Measurements from ENCODE around the gene WWTR1. TPM values are rescaled to one million over a fixed set of nuclear protein-coding genes. Genes with fewer than 3 reads are reported as not detected.

The WWTR1 gene
- total and polyA plus RNA-seq, 2 experiments from 2014 or later = 25.1 to 26.2 TPM

DNA sequence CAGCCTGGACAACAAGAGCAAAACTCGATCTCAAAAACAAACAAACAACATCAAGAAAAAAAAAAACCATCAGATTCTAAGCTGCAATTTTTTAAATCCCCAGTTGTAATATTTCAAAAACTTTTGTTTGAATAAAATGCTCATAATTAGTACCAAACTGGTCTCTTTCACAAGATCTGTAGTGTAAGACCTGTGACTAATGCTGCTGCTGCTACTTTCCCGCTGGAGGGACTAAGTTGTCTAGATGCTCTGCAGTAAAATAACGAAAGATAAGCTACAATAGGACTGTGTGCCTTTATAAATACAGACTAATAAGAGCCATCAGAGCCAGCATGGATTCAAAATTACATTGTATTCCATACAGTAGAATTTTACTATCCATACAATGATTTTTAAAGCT lies 137.9 kb downstream of the WWTR1 start (continued):
- TF ChIP-seq, protein P1, sequence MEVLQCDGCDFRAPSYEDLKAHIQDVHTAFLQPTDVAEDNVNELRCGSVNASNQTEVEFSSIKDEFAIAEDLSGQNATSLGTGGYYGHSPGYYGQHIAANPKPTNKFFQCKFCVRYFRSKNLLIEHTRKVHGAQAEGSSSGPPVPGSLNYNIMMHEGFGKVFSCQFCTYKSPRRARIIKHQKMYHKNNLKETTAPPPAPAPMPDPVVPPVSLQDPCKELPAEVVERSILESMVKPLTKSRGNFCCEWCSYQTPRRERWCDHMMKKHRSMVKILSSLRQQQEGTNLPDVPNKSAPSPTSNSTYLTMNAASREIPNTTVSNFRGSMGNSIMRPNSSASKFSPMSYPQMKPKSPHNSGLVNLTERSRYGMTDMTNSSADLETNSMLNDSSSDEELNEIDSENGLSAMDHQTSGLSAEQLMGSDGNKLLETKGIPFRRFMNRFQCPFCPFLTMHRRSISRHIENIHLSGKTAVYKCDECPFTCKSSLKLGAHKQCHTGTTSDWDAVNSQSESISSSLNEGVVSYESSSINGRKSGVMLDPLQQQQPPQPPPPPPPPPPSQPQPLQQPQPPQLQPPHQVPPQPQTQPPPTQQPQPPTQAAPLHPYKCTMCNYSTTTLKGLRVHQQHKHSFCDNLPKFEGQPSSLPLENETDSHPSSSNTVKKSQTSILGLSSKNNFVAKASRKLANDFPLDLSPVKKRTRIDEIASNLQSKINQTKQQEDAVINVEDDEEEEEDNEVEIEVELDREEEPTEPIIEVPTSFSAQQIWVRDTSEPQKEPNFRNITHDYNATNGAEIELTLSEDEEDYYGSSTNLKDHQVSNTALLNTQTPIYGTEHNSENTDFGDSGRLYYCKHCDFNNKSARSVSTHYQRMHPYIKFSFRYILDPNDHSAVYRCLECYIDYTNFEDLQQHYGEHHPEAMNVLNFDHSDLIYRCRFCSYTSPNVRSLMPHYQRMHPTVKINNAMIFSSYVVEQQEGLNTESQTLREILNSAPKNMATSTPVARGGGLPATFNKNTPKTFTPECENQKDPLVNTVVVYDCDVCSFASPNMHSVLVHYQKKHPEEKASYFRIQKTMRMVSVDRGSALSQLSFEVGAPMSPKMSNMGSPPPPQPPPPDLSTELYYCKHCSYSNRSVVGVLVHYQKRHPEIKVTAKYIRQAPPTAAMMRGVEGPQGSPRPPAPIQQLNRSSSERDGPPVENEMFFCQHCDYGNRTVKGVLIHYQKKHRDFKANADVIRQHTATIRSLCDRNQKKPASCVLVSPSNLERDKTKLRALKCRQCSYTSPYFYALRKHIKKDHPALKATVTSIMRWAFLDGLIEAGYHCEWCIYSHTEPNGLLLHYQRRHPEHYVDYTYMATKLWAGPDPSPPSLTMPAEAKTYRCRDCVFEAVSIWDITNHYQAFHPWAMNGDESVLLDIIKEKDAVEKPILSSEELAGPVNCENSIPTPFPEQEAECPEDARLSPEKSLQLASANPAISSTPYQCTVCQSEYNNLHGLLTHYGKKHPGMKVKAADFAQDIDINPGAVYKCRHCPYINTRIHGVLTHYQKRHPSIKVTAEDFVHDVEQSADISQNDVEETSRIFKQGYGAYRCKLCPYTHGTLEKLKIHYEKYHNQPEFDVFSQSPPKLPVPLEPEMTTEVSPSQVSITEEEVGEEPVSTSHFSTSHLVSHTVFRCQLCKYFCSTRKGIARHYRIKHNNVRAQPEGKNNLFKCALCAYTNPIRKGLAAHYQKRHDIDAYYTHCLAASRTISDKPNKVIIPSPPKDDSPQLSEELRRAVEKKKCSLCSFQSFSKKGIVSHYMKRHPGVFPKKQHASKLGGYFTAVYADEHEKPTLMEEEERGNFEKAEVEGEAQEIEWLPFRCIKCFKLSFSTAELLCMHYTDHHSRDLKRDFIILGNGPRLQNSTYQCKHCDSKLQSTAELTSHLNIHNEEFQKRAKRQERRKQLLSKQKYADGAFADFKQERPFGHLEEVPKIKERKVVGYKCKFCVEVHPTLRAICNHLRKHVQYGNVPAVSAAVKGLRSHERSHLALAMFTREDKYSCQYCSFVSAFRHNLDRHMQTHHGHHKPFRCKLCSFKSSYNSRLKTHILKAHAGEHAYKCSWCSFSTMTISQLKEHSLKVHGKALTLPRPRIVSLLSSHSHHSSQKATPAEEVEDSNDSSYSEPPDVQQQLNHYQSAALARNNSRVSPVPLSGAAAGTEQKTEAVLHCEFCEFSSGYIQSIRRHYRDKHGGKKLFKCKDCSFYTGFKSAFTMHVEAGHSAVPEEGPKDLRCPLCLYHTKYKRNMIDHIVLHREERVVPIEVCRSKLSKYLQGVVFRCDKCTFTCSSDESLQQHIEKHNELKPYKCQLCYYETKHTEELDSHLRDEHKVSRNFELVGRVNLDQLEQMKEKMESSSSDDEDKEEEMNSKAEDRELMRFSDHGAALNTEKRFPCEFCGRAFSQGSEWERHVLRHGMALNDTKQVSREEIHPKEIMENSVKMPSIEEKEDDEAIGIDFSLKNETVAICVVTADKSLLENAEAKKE (CRISPR knock-in tag; IDR thresholded peaks at IDR 0.05) = no peak
- TF ChIP-seq NANOG (IDR thresholded peaks at IDR 0.05; ENCODE audit: borderline replicate concordance) (no peak), ZNF114 (CRISPR knock-in tag; IDR thresholded peaks at IDR 0.05) (no peak)
- TF ChIP-seq, protein P2, sequence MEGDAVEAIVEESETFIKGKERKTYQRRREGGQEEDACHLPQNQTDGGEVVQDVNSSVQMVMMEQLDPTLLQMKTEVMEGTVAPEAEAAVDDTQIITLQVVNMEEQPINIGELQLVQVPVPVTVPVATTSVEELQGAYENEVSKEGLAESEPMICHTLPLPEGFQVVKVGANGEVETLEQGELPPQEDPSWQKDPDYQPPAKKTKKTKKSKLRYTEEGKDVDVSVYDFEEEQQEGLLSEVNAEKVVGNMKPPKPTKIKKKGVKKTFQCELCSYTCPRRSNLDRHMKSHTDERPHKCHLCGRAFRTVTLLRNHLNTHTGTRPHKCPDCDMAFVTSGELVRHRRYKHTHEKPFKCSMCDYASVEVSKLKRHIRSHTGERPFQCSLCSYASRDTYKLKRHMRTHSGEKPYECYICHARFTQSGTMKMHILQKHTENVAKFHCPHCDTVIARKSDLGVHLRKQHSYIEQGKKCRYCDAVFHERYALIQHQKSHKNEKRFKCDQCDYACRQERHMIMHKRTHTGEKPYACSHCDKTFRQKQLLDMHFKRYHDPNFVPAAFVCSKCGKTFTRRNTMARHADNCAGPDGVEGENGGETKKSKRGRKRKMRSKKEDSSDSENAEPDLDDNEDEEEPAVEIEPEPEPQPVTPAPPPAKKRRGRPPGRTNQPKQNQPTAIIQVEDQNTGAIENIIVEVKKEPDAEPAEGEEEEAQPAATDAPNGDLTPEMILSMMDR (conservative IDR thresholded peaks at IDR 0.05; ENCODE audit: low read depth in 2 of 2) = no peak
- TF ChIP-seq, protein P3, sequence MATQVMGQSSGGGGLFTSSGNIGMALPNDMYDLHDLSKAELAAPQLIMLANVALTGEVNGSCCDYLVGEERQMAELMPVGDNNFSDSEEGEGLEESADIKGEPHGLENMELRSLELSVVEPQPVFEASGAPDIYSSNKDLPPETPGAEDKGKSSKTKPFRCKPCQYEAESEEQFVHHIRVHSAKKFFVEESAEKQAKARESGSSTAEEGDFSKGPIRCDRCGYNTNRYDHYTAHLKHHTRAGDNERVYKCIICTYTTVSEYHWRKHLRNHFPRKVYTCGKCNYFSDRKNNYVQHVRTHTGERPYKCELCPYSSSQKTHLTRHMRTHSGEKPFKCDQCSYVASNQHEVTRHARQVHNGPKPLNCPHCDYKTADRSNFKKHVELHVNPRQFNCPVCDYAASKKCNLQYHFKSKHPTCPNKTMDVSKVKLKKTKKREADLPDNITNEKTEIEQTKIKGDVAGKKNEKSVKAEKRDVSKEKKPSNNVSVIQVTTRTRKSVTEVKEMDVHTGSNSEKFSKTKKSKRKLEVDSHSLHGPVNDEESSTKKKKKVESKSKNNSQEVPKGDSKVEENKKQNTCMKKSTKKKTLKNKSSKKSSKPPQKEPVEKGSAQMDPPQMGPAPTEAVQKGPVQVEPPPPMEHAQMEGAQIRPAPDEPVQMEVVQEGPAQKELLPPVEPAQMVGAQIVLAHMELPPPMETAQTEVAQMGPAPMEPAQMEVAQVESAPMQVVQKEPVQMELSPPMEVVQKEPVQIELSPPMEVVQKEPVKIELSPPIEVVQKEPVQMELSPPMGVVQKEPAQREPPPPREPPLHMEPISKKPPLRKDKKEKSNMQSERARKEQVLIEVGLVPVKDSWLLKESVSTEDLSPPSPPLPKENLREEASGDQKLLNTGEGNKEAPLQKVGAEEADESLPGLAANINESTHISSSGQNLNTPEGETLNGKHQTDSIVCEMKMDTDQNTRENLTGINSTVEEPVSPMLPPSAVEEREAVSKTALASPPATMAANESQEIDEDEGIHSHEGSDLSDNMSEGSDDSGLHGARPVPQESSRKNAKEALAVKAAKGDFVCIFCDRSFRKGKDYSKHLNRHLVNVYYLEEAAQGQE (IDR thresholded peaks at IDR 0.05; ENCODE audit: unreplicated experiment) = no peak

Measured in GM23338 (cell line).